GM13976 (cell line): ENCODE measurements around the gene KCNC4.

Experiments
- DNase-seq: peaks from one replicate; pipeline ENCODE4 v3.0.0; 2012; ENCODE audit warnings: low spot score
- CTCF ChIP-seq: IDR thresholded peaks from 2 replicates; pipeline ENCODE4 v1.5.1; 2012; ENCODE audit warnings: borderline replicate concordance, mild to moderate bottlenecking; ENCODE audit not compliant: insufficient read depth; ENCODE audit errors: extremely low read depth, missing control alignments, control extremely low read depth
- in situ Hi-C: fragments of 300-500 bp; cut with MboI; formaldehyde crosslinking; loops from one replicate; pipeline ENCODE4 v1.12.0; 2022; ENCODE audit warnings: low sequenced_read_pairs, mixed read lengths, inconsistent platforms; ENCODE audit not compliant: unreplicated experiment

KCNC4 gene

GRCh38 chr1:110235834-110236682, 25.9 kb downstream of the KCNC4 start:
- in situ Hi-C loops = no loop called here
- TF ChIP-seq CTCF = no peak
- DNase-seq = no peak

GRCh38 chr1:110237386-110238152, 27.5 kb downstream of the KCNC4 start:
- in situ Hi-C loops = no loop called here
- TF ChIP-seq CTCF = no peak
- no peak for DNase-seq

- no peak for TF ChIP-seq CTCF
- no peak for DNase-seq
- in situ Hi-C loops = no loop called here
Measured at GRCh38 chr1:110239441-110240430, 29.6 kb downstream of the KCNC4 start.

- in situ Hi-C loops = no loop called here
- no peak for DNase-seq
- no peak for TF ChIP-seq CTCF
Measured at GRCh38 chr1:110240476-110241210, 30.5 kb downstream of the KCNC4 start.

- no peak for TF ChIP-seq CTCF
- in situ Hi-C loops = no loop called here
- DNase-seq = no peak
Measured at GRCh38 chr1:110241516-110241915, 31.4 kb downstream of the KCNC4 start.
